ENCODE data around the gene AFG3L2. TPM values are rescaled to one million over a fixed set of nuclear protein-coding genes. Genes with fewer than 3 reads are reported as not detected.

The AFG3L2 gene
- total and polyA plus RNA-seq, 2 of the 13 experiments (the other 11 are each of a cell fraction or from before 2014, with no cell fraction given) = 28.6 to 86.9 TPM

- TF ChIP-seq HMGXB3 (CRISPR knock-in tag; IDR thresholded peaks at IDR 0.05; ENCODE audit: borderline replicate concordance) (peak; percentile 47; the same call in 1 of the 2 replicates), ZMAT5 (CRISPR knock-in tag; IDR thresholded peaks at IDR 0.05; ENCODE audit: borderline replicate concordance, low read depth) (no peak), ZNF121 (CRISPR knock-in tag; IDR thresholded peaks at IDR 0.05) (no peak), DR1 (CRISPR knock-in tag; IDR thresholded peaks at IDR 0.05) (no peak), MIXL1 (CRISPR knock-in tag; IDR thresholded peaks at IDR 0.05) (no peak), KLF9 (CRISPR knock-in tag; IDR thresholded peaks at IDR 0.05; ENCODE audit: low read depth) (0 out of 2 replicates have a peak, but pooled peaks have one; percentile 47), ZGPAT (CRISPR knock-in tag; IDR thresholded peaks at IDR 0.05) (peak; percentile 43; the same call in 1 of the 2 replicates), ZNF557 (CRISPR knock-in tag; IDR thresholded peaks at IDR 0.05) (no peak), LCORL (IDR thresholded peaks at IDR 0.05) (no peak), LCORL (CRISPR knock-in tag; IDR thresholded peaks at IDR 0.05) (0 out of 2 replicates have a peak, but pooled peaks have one; percentile 28), ZNF446 (CRISPR knock-in tag; IDR thresholded peaks at IDR 0.05) (no peak), SALL1 (CRISPR knock-in tag; IDR thresholded peaks at IDR 0.05) (peak; percentile 14; the same call in 1 of the 2 replicates), NR3C1 (CRISPR knock-in tag; IDR thresholded peaks at IDR 0.05) (no peak), CEBPZ (IDR thresholded peaks at IDR 0.05; ENCODE audit: low read length) (no peak), ZNF580 (CRISPR knock-in tag; IDR thresholded peaks at IDR 0.05; ENCODE audit: borderline replicate concordance, low read depth) (peak; percentile 68; the same call in 1 of the 2 replicates), ZNF230 (CRISPR knock-in tag; IDR thresholded peaks at IDR 0.05) (peak; percentile 66; the same call in 1 of the 2 replicates), YY1 (IDR thresholded peaks at IDR 0.05; ENCODE audit: insufficient read depth, insufficient replicate concordance, low read depth, low read length) (no peak)
- TF ChIP-seq, protein P1, sequence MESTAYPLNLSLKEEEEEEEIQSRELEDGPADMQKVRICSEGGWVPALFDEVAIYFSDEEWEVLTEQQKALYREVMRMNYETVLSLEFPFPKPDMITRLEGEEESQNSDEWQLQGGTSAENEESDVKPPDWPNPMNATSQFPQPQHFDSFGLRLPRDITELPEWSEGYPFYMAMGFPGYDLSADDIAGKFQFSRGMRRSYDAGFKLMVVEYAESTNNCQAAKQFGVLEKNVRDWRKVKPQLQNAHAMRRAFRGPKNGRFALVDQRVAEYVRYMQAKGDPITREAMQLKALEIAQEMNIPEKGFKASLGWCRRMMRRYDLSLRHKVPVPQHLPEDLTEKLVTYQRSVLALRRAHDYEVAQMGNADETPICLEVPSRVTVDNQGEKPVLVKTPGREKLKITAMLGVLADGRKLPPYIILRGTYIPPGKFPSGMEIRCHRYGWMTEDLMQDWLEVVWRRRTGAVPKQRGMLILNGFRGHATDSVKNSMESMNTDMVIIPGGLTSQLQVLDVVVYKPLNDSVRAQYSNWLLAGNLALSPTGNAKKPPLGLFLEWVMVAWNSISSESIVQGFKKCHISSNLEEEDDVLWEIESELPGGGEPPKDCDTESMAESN (CRISPR knock-in tag; conservative IDR thresholded peaks at IDR 0.05) = no peak; the same call in 1 of the 2 replicates
Measured at GRCh38 chr18:12377556-12378197, 650 bp upstream of the AFG3L2 start (continued).

All from HepG2 (cell line).